Epithelial cell of proximal tubule (primary cell): ENCODE data around the gene ADNP2. TPM values are rescaled to one million over a fixed set of nuclear protein-coding genes. Genes with fewer than 3 reads are reported as not detected.
"Not testable (repeated sequence)": the region's sequence is repeated elsewhere in the genome, so short reads cannot be mapped to it uniquely, and the experiment has no call there.

Experiments used
- DNase-seq: peaks from one replicate; pipeline ENCODE4 v3.0.0-alpha.2; 2011; ENCODE audit warnings: low read depth
- H3K4me3 ChIP-seq: 2 replicates; pipeline ENCODE4 v1.5.1; 2011; ENCODE audit warnings: low read depth, mild to moderate bottlenecking, low read length
- total RNA-seq: library from RNA; depleted of rRNA; stranded (reverse); fragments of >200 nt; gene quantifications from 2 replicates; pipeline ENCODE4 v1.2.3, GENCODE V29; 2015
- TF ChIP-seq, protein P1 (sequence below): conservative IDR thresholded peaks from 2 replicates; pipeline ENCODE4 v1.5.1; 2012; ENCODE audit warnings: low read depth, mild to moderate bottlenecking, low read length

Gene ADNP2
- total RNA-seq, 1 donor from 2014 or later = 19.4 TPM

DNA sequence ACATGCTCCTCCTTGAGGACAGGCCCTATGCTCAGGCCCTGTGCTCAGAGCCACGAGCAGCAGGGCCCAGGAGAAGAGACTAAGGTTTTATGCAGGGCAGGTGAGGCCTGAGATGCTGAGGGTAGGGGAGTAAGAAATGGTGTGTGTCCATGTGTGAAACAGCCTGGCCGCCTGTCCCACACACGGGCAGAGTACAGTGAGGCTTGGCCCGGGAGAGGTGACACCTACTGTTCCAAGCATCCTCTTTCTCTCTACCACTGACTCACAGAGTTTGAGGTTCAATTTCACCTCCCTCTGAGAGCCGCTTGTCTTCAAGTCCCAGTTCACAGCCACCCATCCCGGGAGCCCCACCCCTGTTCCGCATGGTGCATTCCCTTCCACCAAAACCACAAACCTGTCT lies 54.1 kb downstream of the ADNP2 start:
- TF ChIP-seq, protein P1, sequence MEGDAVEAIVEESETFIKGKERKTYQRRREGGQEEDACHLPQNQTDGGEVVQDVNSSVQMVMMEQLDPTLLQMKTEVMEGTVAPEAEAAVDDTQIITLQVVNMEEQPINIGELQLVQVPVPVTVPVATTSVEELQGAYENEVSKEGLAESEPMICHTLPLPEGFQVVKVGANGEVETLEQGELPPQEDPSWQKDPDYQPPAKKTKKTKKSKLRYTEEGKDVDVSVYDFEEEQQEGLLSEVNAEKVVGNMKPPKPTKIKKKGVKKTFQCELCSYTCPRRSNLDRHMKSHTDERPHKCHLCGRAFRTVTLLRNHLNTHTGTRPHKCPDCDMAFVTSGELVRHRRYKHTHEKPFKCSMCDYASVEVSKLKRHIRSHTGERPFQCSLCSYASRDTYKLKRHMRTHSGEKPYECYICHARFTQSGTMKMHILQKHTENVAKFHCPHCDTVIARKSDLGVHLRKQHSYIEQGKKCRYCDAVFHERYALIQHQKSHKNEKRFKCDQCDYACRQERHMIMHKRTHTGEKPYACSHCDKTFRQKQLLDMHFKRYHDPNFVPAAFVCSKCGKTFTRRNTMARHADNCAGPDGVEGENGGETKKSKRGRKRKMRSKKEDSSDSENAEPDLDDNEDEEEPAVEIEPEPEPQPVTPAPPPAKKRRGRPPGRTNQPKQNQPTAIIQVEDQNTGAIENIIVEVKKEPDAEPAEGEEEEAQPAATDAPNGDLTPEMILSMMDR = no peak
- no peak overlapping the region for H3K4me3 ChIP-seq
- DNase-seq = no peak

DNA sequence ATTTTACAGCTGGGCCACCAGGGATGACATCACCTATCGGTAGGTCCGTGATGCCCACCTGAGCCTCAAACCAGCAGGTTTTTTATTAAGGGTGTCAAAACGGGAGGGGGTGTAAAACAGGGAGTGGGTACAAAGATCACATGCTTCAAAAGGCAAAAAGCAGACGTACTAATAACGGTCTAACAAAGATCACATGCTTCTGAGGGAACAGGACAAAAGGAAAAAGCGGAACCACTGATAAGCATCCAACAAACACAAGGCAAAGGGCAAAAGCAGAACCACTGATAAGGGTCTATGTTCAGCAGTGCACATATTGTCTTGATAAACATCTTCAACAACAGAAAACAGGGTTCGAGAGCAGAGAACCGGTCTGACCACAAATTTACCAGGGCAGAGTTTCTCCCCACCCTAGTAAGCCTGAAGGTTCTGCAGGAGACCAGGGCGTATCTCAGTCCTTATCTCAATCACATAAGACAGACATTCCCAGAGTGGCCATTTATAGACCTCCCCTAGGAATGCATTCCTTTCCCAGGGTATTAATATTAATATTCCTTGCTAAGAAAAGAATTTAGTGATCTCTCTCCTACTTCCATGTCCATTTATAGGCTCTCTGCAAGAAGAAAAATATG lies 55.8 kb downstream of the ADNP2 start:
- H3K4me3 ChIP-seq, DNase-seq: not testable (repeated sequence)

DNA sequence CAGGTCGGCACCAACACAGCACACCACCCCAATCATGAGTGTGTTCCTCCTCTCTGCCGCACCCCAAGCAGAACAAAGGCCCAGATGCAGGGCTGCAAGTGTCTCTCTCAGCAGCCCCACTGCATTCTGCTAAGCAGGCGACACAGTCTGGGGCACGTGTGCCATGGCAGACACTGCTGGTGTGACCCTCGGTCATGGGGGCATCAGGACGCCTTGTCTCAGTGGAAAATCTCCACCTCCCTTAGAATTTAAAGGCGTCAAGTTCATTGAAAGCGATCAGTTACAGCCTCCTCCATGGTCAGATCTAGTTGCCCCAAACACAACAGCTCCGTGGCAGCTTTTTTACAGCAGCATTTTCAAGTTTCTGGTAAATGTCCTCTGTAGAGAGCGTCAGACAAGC lies 57.2 kb downstream of the ADNP2 start:
- DNase-seq = no peak
- no peak overlapping the region for H3K4me3 ChIP-seq
- TF ChIP-seq, protein P1 = no peak

DNA sequence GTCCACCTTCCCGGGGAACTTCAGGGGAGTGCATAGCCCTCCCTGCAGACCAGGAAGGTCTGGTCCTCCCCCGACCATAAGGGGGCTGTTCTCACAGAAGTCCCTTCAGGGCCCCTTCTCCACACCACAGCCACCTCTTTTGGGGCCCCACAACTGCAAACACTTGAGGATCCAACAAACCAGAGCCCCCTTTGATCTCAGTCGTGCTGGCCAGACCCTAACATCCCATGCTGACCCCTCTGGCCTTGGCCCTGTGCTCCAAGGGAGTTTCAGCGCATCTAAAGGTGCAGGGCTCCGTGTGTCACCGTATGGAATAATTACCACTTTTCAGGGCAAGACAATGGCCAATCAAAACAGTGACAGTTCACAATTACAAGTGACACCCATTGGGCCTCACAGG lies 57.7 kb downstream of the ADNP2 start:
- TF ChIP-seq, protein P1 = no peak
- no peak overlapping the region for H3K4me3 ChIP-seq
- DNase-seq = no peak

DNA sequence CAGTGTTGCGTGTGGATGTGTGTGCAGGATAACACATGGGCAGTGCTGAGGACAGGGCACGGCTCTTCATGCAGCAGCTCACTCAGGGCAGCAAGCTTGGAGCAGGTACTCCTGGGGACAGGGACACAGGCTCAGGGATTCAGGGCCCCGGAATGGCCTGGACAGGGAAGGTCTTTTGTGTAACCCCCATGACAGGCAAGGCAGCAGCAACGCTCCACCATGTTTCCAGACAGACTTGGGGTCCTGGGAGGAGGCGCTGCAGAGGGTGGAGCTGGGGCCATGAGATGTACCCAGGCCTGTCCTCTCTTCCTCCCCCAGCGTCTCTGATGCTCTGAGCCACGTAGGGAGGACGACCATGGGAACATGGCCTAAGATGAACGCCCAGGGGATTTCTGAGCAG lies 58.3 kb downstream of the ADNP2 start:
- TF ChIP-seq, protein P1 = no peak

DNA sequence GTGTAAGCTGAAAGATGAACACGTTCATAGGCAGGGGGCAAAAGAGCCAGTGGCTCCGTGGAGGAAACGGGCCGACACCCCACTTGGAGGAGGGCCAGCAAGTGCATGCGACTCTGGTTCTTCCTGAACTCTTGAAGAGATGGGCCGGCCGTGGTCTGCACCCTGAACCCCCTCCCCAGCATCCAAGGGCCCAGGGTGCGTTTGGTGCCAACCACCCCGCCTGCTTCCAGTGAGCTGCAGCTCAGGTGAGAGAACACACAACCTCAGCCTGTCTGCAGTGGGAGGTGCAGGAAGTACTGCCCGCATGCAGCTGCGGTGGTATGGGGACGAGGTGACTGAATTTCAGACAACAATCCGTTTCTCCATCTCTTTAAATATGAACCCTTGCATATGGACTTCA lies 58.9 kb downstream of the ADNP2 start:
- no peak for DNase-seq

More for the DNA sequence above, 58.3 kb downstream of the ADNP2 start:
- no peak for DNase-seq
- H3K4me3 ChIP-seq = no peak overlapping the region

DNA sequence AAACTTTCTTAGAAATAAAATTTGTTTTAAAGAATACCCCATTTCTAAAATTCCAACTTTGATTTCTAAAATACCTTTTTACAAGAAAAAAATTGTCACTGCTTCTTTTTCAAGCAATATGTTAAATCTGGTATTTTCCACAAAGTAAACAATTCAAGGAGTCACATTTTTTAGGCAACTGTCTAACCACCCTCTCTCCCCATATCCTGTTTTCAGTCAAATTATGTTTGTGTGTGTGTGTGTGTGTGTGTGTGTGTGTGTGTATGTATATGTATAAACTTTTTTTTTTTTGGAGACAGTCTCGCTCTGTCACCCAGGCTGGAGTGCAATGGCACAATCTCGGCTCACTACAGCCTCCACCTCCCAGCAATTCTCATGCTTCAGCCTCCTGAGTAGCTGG lies 59.3 kb downstream of the ADNP2 start:
- no peak overlapping the region for H3K4me3 ChIP-seq
- TF ChIP-seq, protein P1 = no peak
- no peak for DNase-seq

More for the DNA sequence above, 58.9 kb downstream of the ADNP2 start:
- H3K4me3 ChIP-seq = no peak overlapping the region
- TF ChIP-seq, protein P1 = no peak

DNA sequence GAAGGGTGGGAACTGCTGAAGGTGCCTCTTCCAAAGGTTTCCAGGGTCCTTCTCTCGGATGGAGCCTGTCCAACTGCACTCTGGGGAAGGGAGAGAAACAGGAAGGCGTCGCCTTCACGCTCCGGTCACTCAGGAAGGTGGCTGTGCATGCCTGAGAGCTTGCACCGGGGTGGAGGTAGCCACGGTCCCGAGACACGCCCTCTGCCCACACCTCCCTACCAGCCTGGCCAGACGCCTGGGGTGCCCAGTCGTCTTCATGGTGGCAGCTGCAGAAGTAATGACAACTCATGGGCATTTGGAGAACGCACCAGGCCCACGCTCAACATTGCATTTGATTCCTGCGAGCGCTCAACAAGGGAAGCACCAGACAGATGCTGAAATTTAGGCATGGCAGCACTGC lies 59.9 kb downstream of the ADNP2 start:
- TF ChIP-seq, protein P1 = no peak
- no peak overlapping the region for H3K4me3 ChIP-seq
- no peak for DNase-seq
